Jurkat, Clone E6-1 (cell line): ENCODE data around the gene CRYBG3.

Source experiments
- DNase-seq: peaks from one replicate; pipeline ENCODE4 v3.0.0-alpha.2; 2011; ENCODE audit warnings: low read depth, low spot score
- H3K4me3 ChIP-seq: 2 replicates; pipeline ENCODE4 v1.5.1; 2011; ENCODE audit warnings: mild to moderate bottlenecking, low read length, control low read depth, moderate library complexity

CRYBG3 gene

GRCh38 chr3:97932387-97932801 is 110.6 kb downstream of the CRYBG3 start:
- no peak for DNase-seq
- H3K4me3 ChIP-seq = no peak overlapping the region

GRCh38 chr3:97934980-97935695 is 113.3 kb downstream of the CRYBG3 start:
- H3K4me3 ChIP-seq = no peak overlapping the region
- no peak for DNase-seq

- H3K4me3 ChIP-seq = no peak overlapping the region
- no peak for DNase-seq
Observed at GRCh38 chr3:97935842-97936241, 114.0 kb downstream of the CRYBG3 start.

GRCh38 chr3:97937205-97937604 is 115.4 kb downstream of the CRYBG3 start:
- no peak for DNase-seq
- no peak overlapping the region for H3K4me3 ChIP-seq

GRCh38 chr3:97938444-97938843 is 116.6 kb downstream of the CRYBG3 start:
- no peak overlapping the region for H3K4me3 ChIP-seq
- DNase-seq = no peak

- no peak overlapping the region for H3K4me3 ChIP-seq
- no peak for DNase-seq
Observed at GRCh38 chr3:97939401-97939800, 117.6 kb downstream of the CRYBG3 start.

- no peak overlapping the region for H3K4me3 ChIP-seq
- DNase-seq = no peak
Observed at GRCh38 chr3:97940034-97940433, 118.2 kb downstream of the CRYBG3 start.

- H3K4me3 ChIP-seq = no peak overlapping the region
- DNase-seq = no peak
Observed at GRCh38 chr3:97942801-97943546, 121.2 kb downstream of the CRYBG3 start.

- no peak overlapping the region for H3K4me3 ChIP-seq
- DNase-seq = no peak
Observed at GRCh38 chr3:97948351-97949109, 126.7 kb downstream of the CRYBG3 start.

- H3K4me3 ChIP-seq = no peak overlapping the region
- no peak for DNase-seq
Observed at GRCh38 chr3:97949110-97949485, 127.3 kb downstream of the CRYBG3 start.

- no peak for DNase-seq
- H3K4me3 ChIP-seq = no peak overlapping the region
Observed at GRCh38 chr3:97949743-97950142, 127.9 kb downstream of the CRYBG3 start.

GRCh38 chr3:97950360-97950759 is 128.5 kb downstream of the CRYBG3 start:
- no peak for DNase-seq
- H3K4me3 ChIP-seq = no peak overlapping the region

GRCh38 chr3:97952280-97952679 is 130.5 kb downstream of the CRYBG3 start:
- no peak overlapping the region for H3K4me3 ChIP-seq
- no peak for DNase-seq

- DNase-seq = no peak
- no peak overlapping the region for H3K4me3 ChIP-seq
Observed at GRCh38 chr3:97952872-97953271, 131.1 kb downstream of the CRYBG3 start.

GRCh38 chr3:97954228-97954827 is 132.5 kb downstream of the CRYBG3 start:
- DNase-seq = no peak

GRCh38 chr3:97956051-97956450 is 134.2 kb downstream of the CRYBG3 start:
- no peak for DNase-seq
- no peak overlapping the region for H3K4me3 ChIP-seq

More at GRCh38 chr3:97954228-97954827, 132.5 kb downstream of the CRYBG3 start:
- no peak overlapping the region for H3K4me3 ChIP-seq

GRCh38 chr3:97957617-97958311 is 136.0 kb downstream of the CRYBG3 start:
- H3K4me3 ChIP-seq = no peak overlapping the region
- DNase-seq = no peak

GRCh38 chr3:97958396-97958795 is 136.6 kb downstream of the CRYBG3 start:
- H3K4me3 ChIP-seq = no peak overlapping the region
- DNase-seq = no peak

GRCh38 chr3:97958796-97959195 is 137.0 kb downstream of the CRYBG3 start:
- DNase-seq = no peak
- H3K4me3 ChIP-seq = no peak overlapping the region
